ENCODE measurements around the gene CACTIN. TPM values are rescaled to one million over a fixed set of nuclear protein-coding genes. Genes with fewer than 3 reads are reported as not detected.

CACTIN gene
- total RNA-seq, 4 donors from 2014 or later, result 20.3 to 34.2 (median 28.6) TPM

DNA sequence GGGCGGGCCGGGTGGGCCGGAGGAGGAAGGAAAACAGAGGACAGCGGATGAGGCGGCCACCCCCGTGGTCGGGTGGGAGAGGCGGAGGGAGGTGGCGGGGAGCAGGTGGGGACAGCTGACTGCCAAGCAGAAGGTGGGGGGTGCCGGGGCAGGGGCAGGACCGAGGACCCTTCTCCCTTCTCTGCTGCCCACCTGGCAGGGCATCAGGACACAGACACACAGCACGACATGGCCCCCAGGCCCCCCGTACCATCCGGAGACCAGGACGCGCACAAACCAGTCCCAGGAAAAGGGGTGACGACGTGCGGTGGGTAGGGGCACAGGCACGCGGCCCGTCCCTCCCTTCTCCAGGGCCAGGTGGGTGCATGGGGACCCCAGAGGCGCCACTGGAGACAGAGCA is 11.0 kb upstream of the CACTIN start:
- H3K4me1 ChIP-seq, result peaks cover 0 to 7% (median 0%) of the 10 kb centered on the region in 3 donors
- H3K4me3 ChIP-seq, result no peak overlapping the region
- no peak for ATAC-seq
- peaks cover 0 to 99% of the 10 kb centered on the region in 2 donors for H3K36me3 ChIP-seq
- TF ChIP-seq POLR2AphosphoS5 (IDR thresholded peaks at IDR 0.05) (no peak), POLR2A (IDR thresholded peaks at IDR 0.05) (no peak)
- TF ChIP-seq, protein P1, sequence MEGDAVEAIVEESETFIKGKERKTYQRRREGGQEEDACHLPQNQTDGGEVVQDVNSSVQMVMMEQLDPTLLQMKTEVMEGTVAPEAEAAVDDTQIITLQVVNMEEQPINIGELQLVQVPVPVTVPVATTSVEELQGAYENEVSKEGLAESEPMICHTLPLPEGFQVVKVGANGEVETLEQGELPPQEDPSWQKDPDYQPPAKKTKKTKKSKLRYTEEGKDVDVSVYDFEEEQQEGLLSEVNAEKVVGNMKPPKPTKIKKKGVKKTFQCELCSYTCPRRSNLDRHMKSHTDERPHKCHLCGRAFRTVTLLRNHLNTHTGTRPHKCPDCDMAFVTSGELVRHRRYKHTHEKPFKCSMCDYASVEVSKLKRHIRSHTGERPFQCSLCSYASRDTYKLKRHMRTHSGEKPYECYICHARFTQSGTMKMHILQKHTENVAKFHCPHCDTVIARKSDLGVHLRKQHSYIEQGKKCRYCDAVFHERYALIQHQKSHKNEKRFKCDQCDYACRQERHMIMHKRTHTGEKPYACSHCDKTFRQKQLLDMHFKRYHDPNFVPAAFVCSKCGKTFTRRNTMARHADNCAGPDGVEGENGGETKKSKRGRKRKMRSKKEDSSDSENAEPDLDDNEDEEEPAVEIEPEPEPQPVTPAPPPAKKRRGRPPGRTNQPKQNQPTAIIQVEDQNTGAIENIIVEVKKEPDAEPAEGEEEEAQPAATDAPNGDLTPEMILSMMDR (IDR thresholded peaks at IDR 0.05), result no peak
- no peak overlapping the region for H3K27ac ChIP-seq
- H3K27me3 ChIP-seq, result no peaks in the 10 kb centered on the region
- no peaks in the 10 kb centered on the region for H3K9me3 ChIP-seq
- no CpG with 5 or more reads among the region's 23 CpGs for WGBS, 2 donors (ENCODE audit: low coverage in 1 of 2)

DNA sequence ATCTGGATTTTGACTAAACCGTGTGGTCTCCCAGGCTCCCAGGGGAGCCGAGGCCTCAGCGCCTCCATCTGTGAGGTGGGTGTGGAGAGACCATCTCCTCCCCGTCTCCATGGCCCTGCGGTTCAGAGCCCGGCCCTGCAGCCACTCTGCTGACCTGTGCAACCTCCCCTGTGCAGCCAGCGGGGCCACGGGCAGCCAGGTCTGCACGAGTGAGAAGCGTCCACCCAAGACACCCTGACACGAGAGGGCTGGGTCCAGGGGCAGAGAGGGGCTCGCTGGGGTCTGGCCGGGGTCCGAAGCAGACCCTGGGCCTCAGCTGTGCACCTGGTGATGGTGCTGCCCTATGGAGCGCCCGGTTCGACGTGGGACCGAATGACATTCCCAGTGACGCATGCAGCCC is 10.4 kb upstream of the CACTIN start:
- no CpG with 5 or more reads among the region's 20 CpGs for WGBS, 2 donors (ENCODE audit: low coverage in 1 of 2)
- Histone ChIP-seq H3K27ac (no peak overlapping the region), H3K9me3 (no peaks in the 10 kb centered on the region), H3K4me3 (no peak overlapping the region), H3K4me1 (peaks cover 0 to 12% (median 0%) of the 10 kb centered on the region in 3 donors), H3K27me3 (no peaks in the 10 kb centered on the region), H3K36me3 (peaks cover 0 to 99% of the 10 kb centered on the region in 2 donors)
- no peak for TF ChIP-seq POLR2AphosphoS5 (IDR thresholded peaks at IDR 0.05)
- no peak for TF ChIP-seq EP300 (IDR thresholded peaks at IDR 0.05)
- no peak for TF ChIP-seq POLR2A (IDR thresholded peaks at IDR 0.05)
- TF ChIP-seq, protein P1 (IDR thresholded peaks at IDR 0.05), result no peak
- no peak for ATAC-seq

DNA sequence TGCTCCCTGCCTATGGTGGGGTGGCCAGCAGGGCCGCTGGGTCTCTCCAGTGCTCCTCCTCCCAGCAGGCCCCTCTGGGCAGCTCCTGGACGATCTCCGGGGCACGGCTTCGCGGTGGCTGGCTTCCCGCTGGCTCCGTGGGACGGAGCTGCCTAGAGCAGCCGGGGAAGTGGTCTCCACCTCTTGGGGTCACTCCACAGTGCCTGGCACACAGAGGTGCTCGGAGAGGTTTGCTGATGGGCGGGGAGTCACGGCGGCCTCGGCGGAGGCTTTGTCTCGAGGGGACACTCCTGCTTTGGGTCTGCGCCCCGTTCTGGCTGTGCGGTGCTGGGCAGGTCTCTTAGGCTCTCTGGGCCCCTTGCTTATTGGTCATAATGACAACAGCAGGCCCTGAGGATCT is 9.9 kb upstream of the CACTIN start:
- H3K27ac ChIP-seq, result no peak overlapping the region
- H3K27me3 ChIP-seq, result no peaks in the 10 kb centered on the region
- no peak for ATAC-seq
- H3K9me3 ChIP-seq, result no peaks in the 10 kb centered on the region
- peaks cover 0 to 12% (median 0%) of the 10 kb centered on the region in 3 donors for H3K4me1 ChIP-seq
- no peak for TF ChIP-seq POLR2A (IDR thresholded peaks at IDR 0.05)
- TF ChIP-seq, protein P1 (IDR thresholded peaks at IDR 0.05), result no peak
- TF ChIP-seq EP300 (IDR thresholded peaks at IDR 0.05), result no peak
- no peak for TF ChIP-seq POLR2AphosphoS5 (IDR thresholded peaks at IDR 0.05)
- peaks cover 0 to 99% of the 10 kb centered on the region in 2 donors for H3K36me3 ChIP-seq
- no CpG with 5 or more reads among the region's 20 CpGs for WGBS, 2 donors (ENCODE audit: low coverage in 1 of 2)
- H3K4me3 ChIP-seq, result no peak overlapping the region

DNA sequence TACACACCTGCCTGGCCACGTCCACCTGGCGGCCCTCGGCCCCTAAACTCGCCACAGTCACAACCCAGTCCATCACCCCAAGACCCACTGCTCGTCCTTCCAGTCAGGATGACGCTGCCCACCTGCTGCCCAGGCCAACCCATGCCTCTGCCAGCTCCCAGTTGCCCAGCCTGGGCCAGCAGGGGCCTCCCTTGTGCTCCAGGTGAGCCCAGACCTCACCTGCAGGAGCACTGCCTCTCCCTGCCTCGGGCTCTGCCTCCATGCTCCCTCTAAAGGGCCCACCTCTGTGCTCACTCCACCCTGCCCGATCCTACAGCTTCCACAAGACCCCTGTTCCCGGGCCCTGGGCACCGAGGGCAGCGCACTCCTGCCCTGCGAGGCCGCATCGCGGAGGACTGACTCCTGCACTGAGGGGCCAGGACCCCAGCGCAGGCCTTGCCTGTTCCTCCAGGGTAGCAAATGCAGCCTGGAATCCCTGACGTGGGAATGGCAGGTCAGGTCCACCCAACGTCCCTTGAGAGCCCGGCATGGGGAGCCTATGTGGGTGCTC is 8.0 kb upstream of the CACTIN start:
- H3K9me3 ChIP-seq, result no peaks in the 10 kb centered on the region
- H3K4me1 ChIP-seq, result peaks cover 0 to 12% (median 0%) of the 10 kb centered on the region in 3 donors
- no peak for ATAC-seq
- peak overlapping the region in 3 of 4 donors; percentile 17 to 76 (median 61) for H3K27ac ChIP-seq
- no peak overlapping the region for H3K4me3 ChIP-seq
- TF ChIP-seq, protein P1 (IDR thresholded peaks at IDR 0.05), result no peak
- TF ChIP-seq EP300 (IDR thresholded peaks at IDR 0.05), result no peak
- WGBS, 2 donors (ENCODE audit: low coverage in 1 of 2), result 91% methylated on average over 6 of the region's 19 CpGs; no CpG with 5 or more reads in 1 of the 2 donors
- peaks cover 0 to 91% of the 10 kb centered on the region in 2 donors for H3K36me3 ChIP-seq
- no peaks in the 10 kb centered on the region for H3K27me3 ChIP-seq

DNA sequence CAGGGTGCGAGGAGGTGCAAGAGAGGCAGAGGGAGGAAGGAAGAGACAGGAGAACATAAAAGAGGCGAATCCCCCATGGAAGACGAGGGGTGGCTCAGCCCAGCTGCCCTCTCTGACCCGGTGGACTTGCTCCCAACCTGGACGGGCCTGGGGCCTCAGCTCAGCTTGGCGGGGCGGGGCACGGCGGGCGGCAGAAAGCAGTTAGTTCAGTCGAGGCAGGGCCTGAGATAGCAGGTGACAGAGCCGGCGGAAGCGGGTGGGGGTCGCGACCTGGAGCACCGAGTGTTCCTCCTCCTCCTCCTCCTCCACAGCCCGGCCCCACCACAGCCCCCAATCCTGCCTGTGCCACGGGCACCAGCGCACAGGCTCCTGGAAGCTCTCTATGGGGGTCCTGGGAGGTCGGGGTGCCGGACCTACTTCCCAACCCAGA is 7.0 kb upstream of the CACTIN start:
- peak overlapping the region in 3 of 4 donors; percentile 17 to 76 (median 61) for H3K27ac ChIP-seq
- 73 to 75% methylated on average over 4 to 12 of the region's 22 CpGs for WGBS, 2 donors (ENCODE audit: low coverage in 1 of 2)
- H3K4me1 ChIP-seq, result peaks cover 0 to 12% (median 0%) of the 10 kb centered on the region in 3 donors
- no peaks in the 10 kb centered on the region for H3K9me3 ChIP-seq
- no peaks in the 10 kb centered on the region for H3K27me3 ChIP-seq
- TF ChIP-seq EP300 (IDR thresholded peaks at IDR 0.05) (no peak), POLR2AphosphoS5 (IDR thresholded peaks at IDR 0.05) (no peak), POLR2A (IDR thresholded peaks at IDR 0.05) (no peak)
- TF ChIP-seq, protein P1 (IDR thresholded peaks at IDR 0.05), result no peak
- peaks cover 0 to 81% of the 10 kb centered on the region in 2 donors for H3K36me3 ChIP-seq
- ATAC-seq, result no peak
- H3K4me3 ChIP-seq, result no peak overlapping the region
